ENCODE measurements around the gene ABHD16B.
"Not testable (repeated sequence)": the region's sequence is repeated elsewhere in the genome, so short reads cannot be mapped to it uniquely, and the experiment has no call there.

Gene ABHD16B

GRCh38 chr20:63878899-63879663 lies 17.8 kb downstream of the ABHD16B start:
- no peak for DNase-seq (ENCODE audit: low read depth, low spot score)

- not testable (repeated sequence) for DNase-seq (ENCODE audit: low read depth, low spot score)
These were observed 19.6 kb downstream of the ABHD16B start for GRCh38 chr20:63880901-63881300.

- no peak for DNase-seq (ENCODE audit: low read depth, low spot score)
These were observed 20.3 kb downstream of the ABHD16B start for GRCh38 chr20:63881451-63882226.

- DNase-seq (ENCODE audit: low read depth, low spot score), result no peak
These were observed 21.2 kb downstream of the ABHD16B start for GRCh38 chr20:63882257-63883200.

- no peak for DNase-seq (ENCODE audit: low read depth, low spot score)
These were observed 21.9 kb downstream of the ABHD16B start for GRCh38 chr20:63883201-63883593.

- DNase-seq (ENCODE audit: low read depth, low spot score), result no peak
These were observed 23.4 kb downstream of the ABHD16B start for GRCh38 chr20:63884506-63885263.

- DNase-seq (ENCODE audit: low read depth, low spot score), result no peak
These were observed 24.2 kb downstream of the ABHD16B start for GRCh38 chr20:63885264-63886053.

GRCh38 chr20:63886054-63886419 lies 24.7 kb downstream of the ABHD16B start:
- no peak for DNase-seq (ENCODE audit: low read depth, low spot score)

- DNase-seq (ENCODE audit: low read depth, low spot score), result no peak
These were observed 25.6 kb downstream of the ABHD16B start for GRCh38 chr20:63886921-63887320.

GRCh38 chr20:63889241-63890200 lies 28.2 kb downstream of the ABHD16B start:
- DNase-seq (ENCODE audit: low read depth, low spot score), result no peak

- no peak for DNase-seq (ENCODE audit: low read depth, low spot score)
These were observed 28.9 kb downstream of the ABHD16B start for GRCh38 chr20:63890201-63890576.

GRCh38 chr20:63890616-63891015 lies 29.3 kb downstream of the ABHD16B start:
- DNase-seq (ENCODE audit: low read depth, low spot score), result no peak

GRCh38 chr20:63891061-63892002 lies 30.0 kb downstream of the ABHD16B start:
- DNase-seq (ENCODE audit: low read depth, low spot score), result no peak

GRCh38 chr20:63892402-63892801 lies 31.1 kb downstream of the ABHD16B start:
- no peak for DNase-seq (ENCODE audit: low read depth, low spot score)

- no peak for DNase-seq (ENCODE audit: low read depth, low spot score)
These were observed 32.7 kb downstream of the ABHD16B start for GRCh38 chr20:63893999-63894357.

GRCh38 chr20:63894358-63895201 lies 33.3 kb downstream of the ABHD16B start, which contains the start of gene DNAJC5:
Gene DNAJC5, plus strand, starts transcription at chr20:63895126. Its CDS starts 33,220 bp downstream, at chr20:63928346.
- peak; percentile 84 for DNase-seq (ENCODE audit: low read depth, low spot score)
